ENCODE results near the gene PRELID1. TPM values are rescaled to one million over a fixed set of nuclear protein-coding genes. Genes with fewer than 3 reads are reported as not detected.

Gene PRELID1
- total RNA-seq, 1 experiment from 2014 or later, result 275 TPM

DNA sequence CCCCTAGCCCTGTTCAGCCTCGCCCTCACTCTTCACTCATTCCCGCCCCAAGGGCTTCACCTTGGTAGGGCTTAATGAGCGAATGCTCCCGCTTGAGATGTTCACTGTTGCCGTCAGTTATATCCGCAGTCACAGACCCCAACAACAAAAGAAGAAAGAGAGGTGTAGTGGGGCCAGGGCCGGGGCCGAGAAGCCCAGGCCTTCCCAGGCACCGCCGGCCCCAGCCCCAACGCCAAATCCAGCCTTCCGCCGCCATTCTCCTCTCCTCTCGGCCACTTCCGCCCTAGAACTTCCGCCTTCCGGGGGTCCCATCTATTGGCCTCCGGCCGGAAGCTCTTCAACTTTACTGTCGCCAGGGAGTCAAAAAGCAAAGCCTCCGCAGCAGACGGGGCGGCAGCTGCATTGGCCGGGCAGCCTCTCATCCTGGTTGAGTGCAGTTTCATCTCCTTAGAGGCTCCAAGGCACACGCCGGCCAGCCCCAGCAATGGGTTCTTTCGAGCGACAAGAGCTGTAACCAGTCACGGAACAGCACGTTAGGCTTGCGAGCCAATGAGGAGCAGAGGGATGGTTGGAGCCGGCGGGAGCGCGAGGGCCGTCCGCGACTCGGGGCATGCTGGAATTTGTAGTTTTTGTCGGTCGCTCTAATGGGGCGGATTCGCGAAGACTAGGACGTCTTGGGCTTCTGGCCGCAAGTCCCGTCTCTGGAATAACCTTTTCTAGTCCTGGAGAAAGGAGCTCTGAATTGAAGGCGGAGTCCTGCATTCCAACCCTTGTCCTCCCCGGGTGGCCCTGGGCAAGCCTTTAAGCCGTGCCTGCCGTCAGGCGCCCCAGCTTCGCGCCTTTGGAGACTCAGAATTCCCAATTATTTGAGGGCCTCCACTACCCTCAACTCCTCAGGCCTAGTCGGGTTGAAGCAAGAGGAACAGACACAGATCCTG is 48.1 kb downstream of the PRELID1 start, which contains the start of gene LMAN2:
LMAN2 (minus strand) TSS at position 277 of the 938 bp plus-strand sequence; CDS start at position 256, 21 bp downstream.
- Histone ChIP-seq H3K27me3 (ENCODE audit: control insufficient read depth, insufficient read depth, low read length) (no peaks in the 10 kb centered on the region), H3K9me3 (ENCODE audit: control insufficient read depth, insufficient read depth, low read depth, low read length) (no peaks in the 10 kb centered on the region), H3K27ac (ENCODE audit: low read length) (peak within 1 kb of the TSS; percentile 90), H3K4me1 (ENCODE audit: control insufficient read depth, insufficient read depth, low read length) (peaks cover 23% of the 10 kb centered on the region), H3K36me3 (ENCODE audit: control insufficient read depth, insufficient read depth, low read length) (no peaks in the 10 kb centered on the region), H3K4me3 (ENCODE audit: low read depth in 2 of 2, low read length in 2 of 2) (peak within 1 kb of the TSS; percentile 90 to 95)
- DNase-seq (ENCODE audit: low read depth, low spot score) (peak; percentile 79), ATAC-seq (peak; percentile 99)
- BruUV-seq (replicated peaks), result no TSS peak
- intact Hi-C loops (cut with micrococcal nuclease; ENCODE audit: unreplicated experiment) (no loop called here), in situ Hi-C loops (cut with HindIII; ENCODE audit: low pct_unique_long_range_greater_than_20kb, low sequenced_read_pairs) (no loop called here)
- TF ChIP-seq TCF7L2 (IDR thresholded peaks at IDR 0.05; ENCODE audit: low read depth, low read length) (peak; percentile 43; the same call in 1 of the 2 replicates), CTCF (IDR thresholded peaks at IDR 0.05) (no peak), POLR2AphosphoS5 (IDR thresholded peaks at IDR 0.05; ENCODE audit: low read depth, low read length) (peak; percentile 92), SIN3A (IDR thresholded peaks at IDR 0.05; ENCODE audit: borderline replicate concordance, insufficient read depth, low read depth, low read length) (peak; percentile 92; the same call in 1 of the 2 replicates)
- TF ChIP-seq, protein P1, sequence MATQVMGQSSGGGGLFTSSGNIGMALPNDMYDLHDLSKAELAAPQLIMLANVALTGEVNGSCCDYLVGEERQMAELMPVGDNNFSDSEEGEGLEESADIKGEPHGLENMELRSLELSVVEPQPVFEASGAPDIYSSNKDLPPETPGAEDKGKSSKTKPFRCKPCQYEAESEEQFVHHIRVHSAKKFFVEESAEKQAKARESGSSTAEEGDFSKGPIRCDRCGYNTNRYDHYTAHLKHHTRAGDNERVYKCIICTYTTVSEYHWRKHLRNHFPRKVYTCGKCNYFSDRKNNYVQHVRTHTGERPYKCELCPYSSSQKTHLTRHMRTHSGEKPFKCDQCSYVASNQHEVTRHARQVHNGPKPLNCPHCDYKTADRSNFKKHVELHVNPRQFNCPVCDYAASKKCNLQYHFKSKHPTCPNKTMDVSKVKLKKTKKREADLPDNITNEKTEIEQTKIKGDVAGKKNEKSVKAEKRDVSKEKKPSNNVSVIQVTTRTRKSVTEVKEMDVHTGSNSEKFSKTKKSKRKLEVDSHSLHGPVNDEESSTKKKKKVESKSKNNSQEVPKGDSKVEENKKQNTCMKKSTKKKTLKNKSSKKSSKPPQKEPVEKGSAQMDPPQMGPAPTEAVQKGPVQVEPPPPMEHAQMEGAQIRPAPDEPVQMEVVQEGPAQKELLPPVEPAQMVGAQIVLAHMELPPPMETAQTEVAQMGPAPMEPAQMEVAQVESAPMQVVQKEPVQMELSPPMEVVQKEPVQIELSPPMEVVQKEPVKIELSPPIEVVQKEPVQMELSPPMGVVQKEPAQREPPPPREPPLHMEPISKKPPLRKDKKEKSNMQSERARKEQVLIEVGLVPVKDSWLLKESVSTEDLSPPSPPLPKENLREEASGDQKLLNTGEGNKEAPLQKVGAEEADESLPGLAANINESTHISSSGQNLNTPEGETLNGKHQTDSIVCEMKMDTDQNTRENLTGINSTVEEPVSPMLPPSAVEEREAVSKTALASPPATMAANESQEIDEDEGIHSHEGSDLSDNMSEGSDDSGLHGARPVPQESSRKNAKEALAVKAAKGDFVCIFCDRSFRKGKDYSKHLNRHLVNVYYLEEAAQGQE (IDR thresholded peaks at IDR 0.05; ENCODE audit: insufficient read depth in 1 of 2, low read depth in 2 of 2, low read length in 1 of 2), result peak in 1 of 2 experiments; percentile 27; a peak in 1 of 4 replicates
- ChIA-PET POLR2A (interaction anchor here (0.6 to 1.3 kb wide), 4 partner anchors 9 to 539 kb away, joined by 3 to 6 read pairs (median 4); no protein-coding TSS in a partner anchor), CTCF (interaction anchor here (0.6 kb wide), 1 partner anchor 19 kb away, joined by 4 read pairs; no protein-coding TSS in a partner anchor)

DNA sequence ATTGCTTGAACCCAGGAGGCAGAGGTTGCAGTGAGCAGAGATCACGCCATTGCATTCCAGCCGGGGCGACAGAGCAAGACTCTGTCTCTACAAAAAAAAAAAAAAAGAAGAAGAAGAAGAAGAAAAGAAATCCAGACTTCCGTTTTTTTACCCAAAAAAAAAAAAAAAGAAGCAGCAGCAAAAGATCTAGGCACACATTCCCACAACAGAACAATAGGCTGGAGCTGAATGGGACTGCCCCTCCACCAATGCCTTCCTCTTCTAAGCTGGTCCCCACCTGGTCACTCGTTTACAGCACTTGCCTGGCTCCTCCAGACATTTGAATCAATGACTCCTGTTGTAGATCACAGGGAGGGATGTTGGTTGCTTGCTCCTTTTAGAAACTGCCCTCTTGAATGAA is 49.5 kb downstream of the PRELID1 start:
- H3K4me1 ChIP-seq (ENCODE audit: control insufficient read depth, insufficient read depth, low read length), result peaks cover 21% of the 10 kb centered on the region
- no peaks in the 10 kb centered on the region for H3K36me3 ChIP-seq (ENCODE audit: control insufficient read depth, insufficient read depth, low read length)
- H3K9me3 ChIP-seq (ENCODE audit: control insufficient read depth, insufficient read depth, low read depth, low read length), result no peaks in the 10 kb centered on the region
- intact Hi-C loops (cut with micrococcal nuclease; ENCODE audit: unreplicated experiment), result no loop called here
- H3K27ac ChIP-seq (ENCODE audit: low read length), result no peak overlapping the region
- no peaks in the 10 kb centered on the region for H3K27me3 ChIP-seq (ENCODE audit: control insufficient read depth, insufficient read depth, low read length)
- ChIA-PET POLR2A (interaction anchor here (0.7 kb wide), 1 partner anchor 101 kb away, joined by 6 read pairs; no protein-coding TSS in a partner anchor), CTCF (no interaction called here)
- TF ChIP-seq POLR2AphosphoS5 (IDR thresholded peaks at IDR 0.05; ENCODE audit: low read depth, low read length) (no peak), TCF7L2 (IDR thresholded peaks at IDR 0.05; ENCODE audit: low read depth, low read length) (no peak), SIN3A (IDR thresholded peaks at IDR 0.05; ENCODE audit: borderline replicate concordance, insufficient read depth, low read depth, low read length) (no peak), CTCF (IDR thresholded peaks at IDR 0.05) (no peak)
- TF ChIP-seq, protein P1 (IDR thresholded peaks at IDR 0.05; ENCODE audit: insufficient read depth in 1 of 2, low read depth in 2 of 2, low read length in 1 of 2), result no peak
- ATAC-seq (no peak), DNase-seq (ENCODE audit: low read depth, low spot score) (no peak)
- in situ Hi-C loops (cut with HindIII; ENCODE audit: low pct_unique_long_range_greater_than_20kb, low sequenced_read_pairs), result no loop called here
- no TSS peak for BruUV-seq (replicated peaks)
- H3K4me3 ChIP-seq (ENCODE audit: low read depth in 2 of 2, low read length in 2 of 2), result no peak overlapping the region

Measured in Panc1 (cell line).